T-helper 2 cell treated with Interferon-gamma antibody and Interleukin-4, amounts not matched to agents 5 μg/mL and 100 μg/mL, for 36 hours (primary cell): Measurements from ENCODE around the gene MIGA1.

Experiments used
- DNase-seq: peaks from one replicate; pipeline ENCODE4 v3.0.0; 2021; ENCODE audit warnings: low spot score
- H3K27ac Mint-ChIP-seq: one replicate; pipeline ENCODE4 v1.8.0; 2021; ENCODE audit warnings: mild to moderate bottlenecking, mixed read lengths
- H3K27me3 Mint-ChIP-seq: one replicate; pipeline ENCODE4 v1.8.0; 2021; ENCODE audit warnings: low read depth, mixed read lengths
- H3K36me3 Mint-ChIP-seq: one replicate; pipeline ENCODE4 v1.8.0; 2021; ENCODE audit warnings: low read depth, mixed read lengths
- H3K4me1 Mint-ChIP-seq: one replicate; pipeline ENCODE4 v1.8.0; 2021; ENCODE audit warnings: low read depth, mixed read lengths
- H3K4me3 Mint-ChIP-seq: one replicate; pipeline ENCODE4 v1.8.0; 2022; ENCODE audit warnings: mild to moderate bottlenecking, moderate library complexity, mixed read lengths
- H3K9me3 Mint-ChIP-seq: one replicate; pipeline ENCODE4 v1.8.0; 2021; ENCODE audit warnings: mixed read lengths

The MIGA1 gene

GRCh38 chr1:77927414-77927813, 148.0 kb downstream of the MIGA1 start:
- H3K4me1 Mint-ChIP-seq = peaks cover 9% of the 10 kb centered on the region
- H3K36me3 Mint-ChIP-seq = no peaks in the 10 kb centered on the region
- peaks cover 2% of the 10 kb centered on the region for H3K27me3 Mint-ChIP-seq
- H3K4me3 Mint-ChIP-seq = peak overlapping the region; percentile 59
- DNase-seq = no peak
- peak overlapping the region; percentile 7 for H3K27ac Mint-ChIP-seq
- H3K9me3 Mint-ChIP-seq = no peaks in the 10 kb centered on the region
